HG02623 (cell line): ENCODE results near the gene METTL24.

Experiments
- ATAC-seq: cut with Tn5 transposase; IDR thresholded peaks from one replicate; pipeline ENCODE4 v1.9.1; 2021; ENCODE audit warnings: moderate library complexity; ENCODE audit not compliant: unreplicated experiment

The METTL24 gene

DNA sequence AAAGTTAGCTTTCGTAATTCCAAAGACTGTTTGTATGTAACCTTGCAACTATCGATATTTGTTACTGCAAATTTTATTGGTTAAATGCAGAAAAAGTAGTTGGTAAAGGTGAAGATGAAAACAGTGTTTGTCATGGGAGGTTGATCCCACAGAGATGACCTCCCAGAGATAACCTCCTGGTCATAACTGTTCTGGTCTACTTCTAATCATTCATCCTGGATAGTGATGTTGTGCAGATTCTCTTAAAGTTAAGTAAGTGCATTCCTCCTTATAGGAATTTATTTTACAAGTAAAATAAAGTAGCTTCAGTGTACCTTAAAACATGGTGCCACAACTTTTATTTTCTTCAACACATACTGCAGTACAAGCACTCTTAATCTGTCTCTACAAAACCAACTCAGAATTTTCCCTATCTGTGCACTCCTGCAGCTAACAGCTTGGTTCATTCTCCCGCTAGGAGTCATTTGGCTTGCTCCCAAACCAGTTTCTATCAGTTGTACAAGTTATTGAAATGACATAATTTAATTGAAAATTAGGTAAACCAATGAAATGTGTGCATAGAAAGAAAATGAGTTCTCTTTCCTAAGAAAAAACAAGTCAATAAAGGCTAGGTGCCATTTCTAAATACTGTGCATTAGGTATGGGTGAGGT, 19.2 kb downstream of the METTL24 start:
- ATAC-seq, result no peak

DNA sequence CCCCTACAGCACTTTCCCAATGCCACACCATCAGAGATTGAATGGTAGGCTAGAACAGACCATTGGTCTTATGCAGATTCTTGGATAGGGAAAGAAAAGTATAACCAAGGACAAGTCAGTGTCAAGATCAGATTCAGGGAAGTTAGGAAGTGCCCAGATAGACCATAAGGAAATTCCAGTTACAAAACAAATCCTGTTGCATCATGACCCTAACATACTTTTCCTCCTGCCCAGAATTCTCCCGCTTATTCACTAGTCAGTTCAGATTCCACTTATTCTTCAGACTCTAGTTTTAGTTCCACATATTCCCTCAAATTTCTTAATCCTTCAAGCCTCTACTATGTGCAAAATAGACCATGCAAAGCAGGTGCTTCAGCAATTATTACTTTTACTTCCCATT, 20.7 kb downstream of the METTL24 start:
- no peak for ATAC-seq

DNA sequence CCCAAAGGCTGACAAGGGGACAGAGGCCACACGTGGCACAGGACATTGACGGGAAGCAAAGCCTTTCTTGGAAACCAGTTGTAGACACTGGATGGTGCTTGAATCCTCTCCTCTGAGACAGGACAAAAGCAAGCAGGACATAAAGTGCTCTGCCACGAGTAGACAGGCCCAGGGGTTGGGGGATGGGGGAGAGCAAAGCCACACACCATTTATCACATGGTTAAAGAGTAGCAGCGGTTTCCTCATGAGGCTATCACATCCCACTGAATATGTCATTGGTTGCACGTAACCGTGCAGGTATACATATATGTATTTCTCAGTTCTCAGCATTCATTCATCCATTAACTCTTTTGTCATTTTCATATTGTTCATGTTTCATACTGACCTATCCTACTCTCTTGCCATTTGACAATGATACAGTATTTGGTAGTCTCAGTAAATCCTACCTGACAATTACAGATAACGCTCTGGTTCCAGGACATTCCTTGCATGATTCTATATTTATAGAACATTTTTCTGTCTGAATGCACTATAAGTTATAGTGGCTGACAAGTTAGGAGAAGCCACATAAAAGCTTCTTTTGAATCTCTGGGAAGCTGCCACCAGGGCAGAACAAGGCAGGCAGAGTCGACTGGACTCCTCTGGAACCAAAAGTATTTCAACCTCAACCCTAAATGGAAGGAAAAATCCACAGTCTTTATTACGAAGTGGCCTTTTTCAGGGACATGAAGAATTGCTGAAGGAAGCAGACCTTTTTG, 23.5 kb downstream of the METTL24 start:
- ATAC-seq, result no peak

DNA sequence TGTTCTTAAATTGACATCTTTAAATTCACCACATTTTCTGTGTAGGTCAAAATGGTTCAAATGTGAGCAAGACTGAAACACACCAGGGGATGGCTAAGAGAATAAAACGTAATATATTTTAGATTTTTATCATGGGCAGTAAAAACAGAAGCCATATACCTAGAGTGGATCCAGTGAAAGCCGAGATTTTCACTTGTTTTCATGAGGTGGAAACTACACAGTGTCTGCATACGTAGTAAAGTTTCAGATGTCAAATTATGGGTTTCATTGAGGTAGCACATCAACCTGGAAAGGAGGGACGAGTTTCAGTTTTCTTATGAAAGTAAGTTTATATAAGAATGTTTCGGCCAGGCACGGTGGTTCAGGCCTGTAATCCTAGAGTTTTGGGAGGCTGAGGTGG, 25.9 kb downstream of the METTL24 start:
- no peak for ATAC-seq

DNA sequence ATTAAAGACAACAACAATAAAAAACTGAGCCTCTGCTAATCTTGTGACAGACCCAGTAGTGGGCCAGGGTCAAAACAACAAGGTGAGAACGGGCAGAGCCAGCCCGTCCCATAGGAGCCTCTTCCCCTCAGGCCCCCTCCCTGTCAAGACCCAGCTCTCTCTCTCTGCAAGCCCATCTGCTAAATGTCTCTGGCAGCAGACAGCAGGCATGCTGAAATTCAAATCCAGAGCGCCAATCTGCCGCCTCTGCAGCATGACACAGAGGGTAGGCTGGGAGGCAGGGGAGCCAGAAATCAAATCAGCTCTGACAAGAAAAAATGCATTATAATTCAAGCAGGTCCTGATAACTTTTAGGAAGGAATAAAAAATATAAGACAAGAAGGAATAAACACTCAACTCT, 26.3 kb downstream of the METTL24 start:
- no peak for ATAC-seq

DNA sequence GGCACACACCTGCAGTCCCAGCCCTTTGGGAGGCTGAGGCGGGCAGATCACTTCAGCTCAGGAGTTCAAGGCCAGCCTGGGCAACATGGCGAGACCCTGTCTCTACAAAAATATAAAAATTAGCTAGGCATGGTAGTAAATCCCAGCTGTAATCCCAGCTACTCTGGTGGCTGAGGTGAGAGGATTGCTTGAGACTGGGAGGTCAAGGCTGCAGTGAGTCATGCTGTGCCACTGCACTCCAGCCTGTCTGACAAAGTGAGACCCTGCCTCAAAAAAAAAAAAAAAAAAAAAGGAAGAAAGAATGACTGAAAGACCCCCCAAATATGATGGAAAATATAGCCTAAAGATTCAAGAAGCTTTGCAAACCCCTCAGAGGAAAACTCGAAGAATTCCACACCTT, 26.8 kb downstream of the METTL24 start:
- ATAC-seq, result no peak

DNA sequence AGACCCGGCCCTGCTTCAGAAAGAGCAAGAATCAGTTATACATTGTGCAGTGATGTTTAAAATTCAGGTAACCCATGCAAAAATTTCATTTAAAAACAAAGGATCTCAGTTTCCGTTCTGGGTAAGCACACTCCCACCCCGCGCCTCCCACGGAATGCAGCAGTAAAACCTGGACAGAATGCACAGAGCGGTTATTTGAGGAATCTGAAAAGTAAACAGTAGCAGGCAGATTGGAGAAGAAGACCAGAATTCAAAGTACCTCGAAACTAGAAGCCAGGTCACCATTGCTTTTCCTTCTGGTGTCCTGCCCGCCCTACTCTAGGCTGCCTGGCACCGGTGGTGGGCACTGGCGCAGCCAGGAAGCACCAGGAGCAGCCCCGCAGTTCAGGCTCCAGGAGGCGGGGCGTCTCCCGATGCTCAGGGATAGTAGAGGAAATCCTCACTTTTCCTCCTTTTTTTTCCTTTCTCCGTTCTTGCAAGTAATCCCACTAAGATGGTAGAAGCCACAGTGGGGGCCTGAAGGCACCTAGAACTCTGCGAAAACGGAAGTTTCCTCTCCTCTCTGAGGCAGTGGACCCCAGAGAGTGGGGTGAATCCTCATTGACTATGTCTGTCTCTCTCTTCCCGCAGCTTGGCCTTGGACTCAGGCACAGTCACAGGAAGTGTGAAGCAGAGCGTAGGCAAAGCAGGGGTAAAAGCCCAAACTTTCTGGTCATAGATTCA, 28.3 kb downstream of the METTL24 start:
- ATAC-seq, result no peak

DNA sequence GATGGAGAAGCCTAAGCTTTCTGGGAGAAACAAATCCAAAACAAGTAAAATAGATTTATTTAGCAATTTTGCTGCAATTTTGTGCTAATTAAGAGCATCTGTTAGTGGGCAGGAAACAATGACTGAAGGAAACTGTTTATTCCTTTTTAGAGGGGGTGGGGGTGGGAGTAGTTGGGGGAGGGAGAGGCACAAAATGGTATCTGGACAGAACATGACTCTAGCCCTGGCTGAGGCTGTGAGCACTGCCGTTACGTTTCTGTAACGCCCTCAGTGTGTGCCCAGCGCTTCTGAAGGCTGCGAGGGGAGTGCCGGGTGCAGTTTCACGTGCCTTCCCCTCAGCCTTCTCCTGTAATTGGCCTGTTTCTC, 28.8 kb downstream of the METTL24 start:
- no peak for ATAC-seq

DNA sequence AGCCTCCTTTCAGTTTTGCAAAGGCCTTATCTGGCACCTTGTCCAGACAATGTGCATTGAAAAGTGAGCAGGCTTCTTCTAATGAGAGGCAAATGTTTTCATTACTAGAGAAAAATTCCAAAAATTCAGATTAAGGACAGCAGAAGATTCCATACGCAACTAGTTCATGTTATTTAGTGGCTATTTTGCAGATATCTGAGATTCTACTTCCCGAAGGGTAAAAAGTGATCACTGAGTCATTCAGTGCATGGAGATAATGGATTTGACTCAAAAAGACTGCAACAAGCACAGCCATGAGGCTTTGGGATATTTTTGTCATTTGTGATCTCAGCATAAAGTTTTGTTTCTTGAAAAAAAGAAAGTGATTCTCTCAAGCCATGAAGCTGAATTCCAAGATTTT, 29.9 kb downstream of the METTL24 start:
- no peak for ATAC-seq

DNA sequence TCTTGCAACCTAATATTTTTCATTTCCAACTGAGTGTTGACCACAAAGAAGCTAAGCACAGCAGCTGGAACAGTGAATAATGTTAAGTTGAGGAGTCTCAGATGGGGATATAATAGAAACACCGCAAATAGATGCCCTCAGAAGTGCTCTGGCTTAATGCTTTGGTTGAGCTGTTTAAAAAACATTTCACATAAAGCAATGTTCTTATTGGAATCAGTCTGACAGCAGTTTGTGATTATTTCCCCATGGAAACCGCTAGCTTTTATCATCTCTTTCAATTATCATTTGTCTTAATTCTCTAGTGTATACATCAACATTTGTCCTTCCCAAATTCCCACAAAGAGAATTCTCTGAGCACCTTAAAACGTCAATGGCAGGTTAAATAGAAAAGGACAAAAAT, 30.8 kb downstream of the METTL24 start:
- ATAC-seq, result no peak

DNA sequence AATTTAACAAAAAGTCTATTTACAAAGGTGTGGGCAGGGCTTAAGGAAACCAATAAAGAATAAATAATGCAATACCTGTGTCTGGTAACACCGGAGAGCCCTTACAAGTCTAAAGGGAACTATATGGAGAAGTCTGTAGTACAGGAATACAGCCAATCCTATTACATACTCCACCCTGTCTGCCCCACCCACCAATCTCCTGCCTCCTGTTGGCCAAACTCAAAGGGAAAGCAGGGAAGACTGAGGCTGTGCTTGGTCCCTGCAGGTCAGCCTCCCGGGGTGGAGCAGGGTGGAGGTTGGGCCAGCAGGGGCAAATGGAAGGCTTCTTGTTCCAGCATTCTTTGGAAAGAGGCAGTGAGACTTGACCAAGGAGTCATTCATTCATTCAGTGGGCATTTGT, 31.5 kb downstream of the METTL24 start:
- ATAC-seq, result no peak

DNA sequence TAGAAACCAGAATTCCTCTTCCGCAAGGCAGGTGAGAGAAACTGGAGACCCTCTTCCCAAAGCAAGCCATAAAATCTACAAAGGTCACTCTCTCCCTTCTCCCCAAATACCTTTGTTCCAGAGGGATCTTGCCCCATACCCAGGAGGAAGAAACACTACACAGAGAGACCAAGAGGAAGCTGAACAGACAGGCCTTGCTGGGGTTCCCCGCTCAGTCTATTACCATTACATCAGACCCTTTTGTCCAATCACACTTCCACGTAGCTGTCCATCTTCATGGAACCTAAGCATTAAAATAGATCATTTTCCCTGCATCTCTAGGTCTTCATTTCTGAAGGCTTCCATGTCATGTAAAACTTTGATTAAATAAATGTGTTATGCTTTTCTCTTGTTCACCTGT, 32.1 kb downstream of the METTL24 start:
- ATAC-seq, result no peak

DNA sequence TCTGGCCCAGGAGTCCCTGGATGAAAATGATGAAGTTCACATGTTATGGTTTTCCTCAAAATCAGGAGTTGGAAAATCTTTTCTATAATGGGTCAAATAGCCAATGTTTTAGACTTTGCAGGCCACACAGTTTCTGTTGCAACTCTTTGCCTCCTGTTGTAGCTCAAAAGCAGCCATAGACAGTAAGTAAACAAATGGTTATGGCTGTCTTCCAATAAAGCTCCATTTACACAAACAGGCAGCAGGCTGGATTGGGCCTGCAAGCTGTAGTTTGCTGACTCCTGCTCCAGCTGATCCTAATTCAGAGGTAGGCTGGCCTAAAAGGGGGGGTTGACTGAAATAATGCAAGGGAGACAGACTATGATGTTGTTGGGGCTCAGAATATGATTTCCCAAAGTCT, 33.0 kb downstream of the METTL24 start:
- no peak for ATAC-seq

DNA sequence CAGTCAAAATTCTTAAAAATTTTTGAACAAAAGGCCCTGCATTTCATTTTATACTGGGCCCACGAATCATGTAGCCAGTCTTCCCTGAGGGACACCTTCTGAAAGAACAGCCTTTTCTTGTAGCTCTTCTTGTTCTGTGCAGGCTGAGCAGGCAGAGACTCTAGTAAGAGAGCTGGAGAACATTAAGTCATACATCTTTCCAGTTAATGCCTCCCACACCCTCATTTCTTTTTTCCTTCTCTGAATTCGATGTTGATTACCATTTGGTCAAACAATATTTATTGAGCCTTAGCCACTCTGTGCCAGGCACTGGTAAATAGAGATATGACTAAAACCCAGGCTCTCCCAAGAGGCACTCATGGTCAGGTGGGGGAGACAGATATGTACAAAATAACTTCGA, 33.6 kb downstream of the METTL24 start:
- ATAC-seq, result no peak

DNA sequence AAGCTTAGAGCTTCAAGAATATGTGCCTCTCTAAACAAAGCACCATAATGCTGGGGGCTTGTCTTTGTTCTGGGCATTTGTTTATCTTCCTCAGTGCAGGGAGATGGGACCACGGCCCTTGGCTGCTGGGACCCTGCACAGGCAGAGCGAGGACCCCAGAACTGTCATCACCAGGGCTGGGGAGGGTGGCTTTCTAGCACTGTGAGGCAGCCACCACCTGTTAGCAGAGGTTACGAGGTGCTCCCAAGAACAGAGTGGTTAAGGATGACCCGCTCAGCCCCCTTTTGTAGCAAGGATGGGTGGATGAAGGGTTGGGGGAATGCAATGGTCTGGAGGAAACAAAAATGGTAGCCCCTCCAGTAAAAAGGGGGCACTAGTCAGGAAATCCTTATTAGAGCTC, 34.9 kb downstream of the METTL24 start:
- ATAC-seq, result no peak

DNA sequence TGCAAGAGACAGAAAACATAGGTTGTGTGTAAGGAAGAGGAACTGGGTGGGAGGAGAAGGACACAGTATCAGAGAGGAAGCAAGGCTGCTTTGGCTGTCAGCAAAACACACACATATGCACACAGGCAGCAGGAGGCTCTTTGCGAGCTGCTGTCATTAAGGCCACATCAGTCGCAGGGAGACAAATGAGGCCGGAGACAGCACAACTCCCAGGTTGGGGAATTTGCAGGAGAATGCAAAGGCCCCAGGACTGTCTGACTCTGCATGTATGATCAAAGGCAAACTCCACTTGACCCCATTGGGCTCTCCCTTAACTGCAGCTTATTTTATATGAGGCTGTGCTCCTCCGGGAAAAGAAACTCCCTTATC, 35.3 kb downstream of the METTL24 start:
- ATAC-seq, result no peak

DNA sequence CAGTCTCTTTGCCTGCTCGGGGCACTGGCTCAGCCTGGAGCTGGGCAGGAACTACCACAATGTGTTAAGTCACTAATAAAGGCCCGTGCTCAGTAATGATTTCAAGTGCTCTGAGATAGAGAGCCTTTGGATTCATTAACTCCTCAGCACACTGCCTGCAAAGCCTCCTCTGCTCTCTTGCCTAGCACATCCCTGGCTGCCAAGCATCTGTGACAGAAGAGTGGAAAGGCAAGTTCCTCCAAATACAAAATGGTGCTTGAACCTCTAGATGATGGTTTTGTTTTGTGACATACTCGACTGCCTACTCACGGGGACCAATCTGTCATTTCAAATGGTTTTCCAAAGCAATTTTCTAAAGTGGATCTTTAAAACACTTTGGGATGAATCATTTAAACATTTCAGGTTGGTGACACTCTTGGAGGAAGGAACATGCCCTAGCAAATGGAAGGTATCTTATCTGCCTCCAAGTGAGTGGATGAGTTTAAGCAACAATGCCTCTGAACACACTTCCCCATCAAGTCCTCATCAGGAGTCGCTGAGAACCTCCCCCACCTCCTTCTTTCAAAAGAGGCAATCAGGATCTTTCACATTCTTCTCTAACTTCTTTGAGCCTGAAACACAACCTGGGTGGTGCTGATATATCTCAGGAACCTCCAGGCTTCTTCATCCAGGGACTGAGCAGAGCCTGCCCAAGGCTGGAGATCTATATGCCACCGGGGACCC, 35.8 kb downstream of the METTL24 start:
- ATAC-seq, result no peak

DNA sequence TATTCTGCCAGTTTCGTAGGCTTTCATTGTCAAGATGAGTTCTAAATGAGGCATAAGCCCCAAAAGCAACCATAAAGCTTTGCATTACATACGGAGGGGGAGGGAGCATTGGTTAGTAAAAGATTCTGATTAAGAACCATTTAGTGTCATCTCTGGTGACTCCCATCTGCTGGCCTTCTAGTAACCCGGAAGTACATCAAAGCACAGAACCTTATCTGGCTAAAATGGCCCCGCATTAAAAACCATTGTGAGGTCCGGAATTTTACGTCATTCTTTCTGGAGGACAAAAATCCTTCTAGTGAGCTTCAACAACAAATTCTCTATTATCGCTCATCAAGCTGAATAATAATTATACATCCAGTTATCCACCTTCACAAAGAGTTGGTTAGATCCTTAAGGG, 37.8 kb downstream of the METTL24 start:
- no peak for ATAC-seq

DNA sequence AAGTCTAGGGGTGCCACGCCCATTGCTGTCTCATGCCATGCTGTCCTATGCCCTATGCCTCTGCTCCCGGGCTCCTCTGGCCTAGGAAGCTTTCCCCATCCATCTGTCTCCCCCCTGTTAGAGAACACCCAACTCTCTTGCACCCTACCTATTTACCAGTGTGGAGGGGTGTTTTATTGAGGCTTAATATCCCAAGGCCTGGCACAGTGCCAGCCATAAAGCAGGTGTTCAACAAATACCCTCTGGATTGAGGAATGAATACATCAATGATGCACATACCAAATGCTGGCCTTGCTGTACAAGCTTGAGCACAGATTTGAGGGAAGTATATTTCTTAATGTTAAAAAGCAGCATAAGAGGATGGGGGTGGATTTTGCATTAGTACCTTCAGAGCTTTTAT, 38.3 kb downstream of the METTL24 start:
- no peak for ATAC-seq

DNA sequence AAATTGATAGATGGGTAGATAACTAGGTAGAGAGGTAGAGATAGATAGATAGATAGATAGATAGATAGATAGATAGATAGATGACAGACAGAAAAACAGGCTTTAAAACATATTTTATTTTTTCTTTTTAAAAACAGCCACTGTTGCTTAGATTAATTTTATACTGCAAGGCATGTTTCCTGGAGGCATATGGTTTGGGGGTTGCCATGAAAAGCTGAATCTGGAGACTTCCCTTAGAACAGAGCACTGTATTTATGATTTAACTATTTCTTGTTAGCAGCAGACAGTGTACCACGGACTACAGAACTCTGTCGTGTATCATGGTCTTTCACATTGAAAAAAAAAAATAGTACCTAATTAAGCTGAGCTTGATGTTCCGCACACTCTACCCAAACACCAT, 38.8 kb downstream of the METTL24 start:
- no peak for ATAC-seq

DNA sequence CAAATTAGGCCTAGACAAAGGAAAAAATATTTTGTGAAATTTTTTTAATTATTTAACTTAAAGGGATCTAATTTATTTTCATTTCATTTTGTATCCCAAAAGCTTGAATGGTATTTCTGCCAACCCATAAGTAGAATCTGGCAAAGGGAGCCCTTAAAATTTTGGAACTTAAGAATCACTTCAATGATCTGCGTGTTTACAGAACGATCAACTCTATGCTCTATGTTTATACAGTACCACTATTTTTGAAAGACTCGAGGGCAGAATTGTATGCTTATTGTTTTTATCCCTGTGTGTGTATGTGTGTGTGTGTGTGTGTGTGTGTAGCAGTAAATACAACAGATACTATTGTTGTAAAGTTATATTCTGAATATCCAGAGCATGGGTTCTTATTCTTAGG, 39.2 kb downstream of the METTL24 start:
- ATAC-seq, result no peak

DNA sequence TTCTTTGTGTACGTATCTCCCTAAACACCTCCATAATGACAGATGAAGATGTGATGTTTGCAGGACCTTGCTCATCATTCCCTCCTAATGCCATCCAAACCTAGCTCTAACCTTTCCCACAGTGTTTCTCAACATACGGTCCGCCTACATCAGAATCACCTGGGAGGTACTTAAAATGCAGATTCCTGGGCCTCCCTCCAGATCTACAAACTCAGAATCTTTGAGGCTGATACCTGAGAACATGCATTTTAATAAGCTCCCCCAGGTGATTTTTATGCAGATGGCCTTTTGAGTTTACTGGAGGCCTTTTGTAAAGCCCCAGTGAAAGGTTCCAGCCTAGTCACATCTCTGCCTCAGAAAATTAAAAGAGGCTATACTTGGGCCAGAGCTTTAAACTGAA, 40.5 kb downstream of the METTL24 start:
- no peak for ATAC-seq
